ENCODE results near the gene KPNA5.
"Not testable (repeated sequence)": the region's sequence is repeated elsewhere in the genome, so short reads cannot be mapped to it uniquely, and the experiment has no call there.

Gene KPNA5

GRCh38 chr6:116680880-116681672, at the start of gene KPNA5:
TSS of gene KPNA5 (plus strand) at chr6:116681211. CDS start at chr6:116681335, 124 bp downstream.
- peak; percentile 19 to 91 (median 81) for DNase-seq

GRCh38 chr6:116631379-116631990, 49.5 kb upstream of the KPNA5 start:
- no peak for DNase-seq

GRCh38 chr6:116633685-116634084, 47.3 kb upstream of the KPNA5 start:
- DNase-seq, result no peak

GRCh38 chr6:116648156-116648555, 32.9 kb upstream of the KPNA5 start:
- DNase-seq, result no peak

GRCh38 chr6:116649129-116649528, 31.9 kb upstream of the KPNA5 start:
- no peak for DNase-seq

GRCh38 chr6:116651916-116652315, 29.1 kb upstream of the KPNA5 start:
- DNase-seq, result no peak

- DNase-seq, result no peak
These were observed 19.4 kb upstream of the KPNA5 start for GRCh38 chr6:116661594-116661993.

GRCh38 chr6:116662202-116662601, 18.8 kb upstream of the KPNA5 start:
- DNase-seq, result no peak

GRCh38 chr6:116663308-116663707, 17.7 kb upstream of the KPNA5 start:
- no peak for DNase-seq

- not testable (repeated sequence) for DNase-seq
These were observed 16.8 kb upstream of the KPNA5 start for GRCh38 chr6:116664169-116664568.

GRCh38 chr6:116665464-116665863, 15.5 kb upstream of the KPNA5 start:
- no peak for DNase-seq

GRCh38 chr6:116666869-116667268, 14.1 kb upstream of the KPNA5 start:
- no peak for DNase-seq

GRCh38 chr6:116667623-116668022, 13.4 kb upstream of the KPNA5 start:
- no peak for DNase-seq

GRCh38 chr6:116672306-116672705, 8.7 kb upstream of the KPNA5 start:
- no peak for DNase-seq

- DNase-seq, result no peak
These were observed 5.0 kb upstream of the KPNA5 start for GRCh38 chr6:116676021-116676420.

- DNase-seq, result peak in 3 of 14 donors; percentile 2 to 22 (median 9)
These were observed 1.3 kb downstream of the KPNA5 start for GRCh38 chr6:116682334-116682712.

- DNase-seq, result no peak
These were observed 4.5 kb downstream of the KPNA5 start for GRCh38 chr6:116685437-116685993.

- not testable (repeated sequence) for DNase-seq
These were observed 5.6 kb downstream of the KPNA5 start for GRCh38 chr6:116686475-116687101.

- DNase-seq, result no peak
These were observed 10.1 kb downstream of the KPNA5 start for GRCh38 chr6:116691154-116691553.

GRCh38 chr6:116692873-116693272, 11.9 kb downstream of the KPNA5 start:
- not testable (repeated sequence) for DNase-seq

- not testable (repeated sequence) for DNase-seq
These were observed 12.3 kb downstream of the KPNA5 start for GRCh38 chr6:116693275-116693674.

GRCh38 chr6:116695401-116695800, 14.4 kb downstream of the KPNA5 start:
- no peak for DNase-seq

- DNase-seq, result no peak
These were observed 16.5 kb downstream of the KPNA5 start for GRCh38 chr6:116697480-116697879.
